Fibroblast of peridontal ligament (primary cell): ENCODE data around the gene PRSS23.
"Not testable (repeated sequence)": the region's sequence is repeated elsewhere in the genome, so short reads cannot be mapped to it uniquely, and the experiment has no call there.

Source experiments
- DNase-seq: peaks from one replicate; pipeline ENCODE4 v3.0.0-alpha.2; 2010; ENCODE audit errors: extremely low read depth

PRSS23 gene

DNA sequence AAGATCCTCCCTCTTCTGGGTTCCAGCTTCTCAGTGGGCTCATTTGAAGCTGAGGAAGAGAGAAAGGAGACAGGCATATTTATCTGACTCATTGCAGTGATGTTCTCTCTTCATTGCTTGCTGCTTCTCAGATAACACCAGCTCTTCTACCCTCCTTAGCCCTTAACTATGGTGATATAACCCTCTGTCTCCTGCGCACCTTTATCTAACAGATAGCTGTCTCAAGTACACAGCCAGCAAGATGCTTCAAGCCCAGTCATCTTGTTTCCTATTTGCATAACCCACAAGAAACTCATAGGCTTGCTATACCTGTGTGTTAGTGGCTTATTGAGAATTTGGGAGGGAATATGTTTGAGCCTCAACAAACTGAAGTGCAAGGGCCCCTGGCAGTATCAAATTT is 12.6 kb downstream of the PRSS23 start:
- no peak for DNase-seq

DNA sequence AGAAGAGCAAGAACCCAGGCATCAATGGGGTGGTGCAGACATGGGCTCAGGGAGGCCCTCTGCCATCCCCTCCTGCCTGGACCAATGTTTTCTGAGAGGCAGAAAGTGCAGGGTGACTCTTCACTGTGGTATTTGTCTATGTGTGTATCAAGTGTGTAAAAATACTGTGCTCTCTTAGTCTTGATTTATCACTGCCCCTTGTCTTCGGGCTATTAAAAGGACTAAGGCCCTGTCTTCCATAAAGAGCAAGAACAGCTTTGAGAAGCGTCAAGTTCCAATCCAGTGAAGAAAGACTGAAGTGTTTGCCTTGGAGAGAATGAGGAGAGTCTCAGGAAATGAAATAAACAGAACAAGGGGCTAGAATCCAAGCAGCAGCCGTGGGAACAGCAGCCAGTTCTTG is 14.4 kb downstream of the PRSS23 start:
- peak; percentile 36 for DNase-seq

DNA sequence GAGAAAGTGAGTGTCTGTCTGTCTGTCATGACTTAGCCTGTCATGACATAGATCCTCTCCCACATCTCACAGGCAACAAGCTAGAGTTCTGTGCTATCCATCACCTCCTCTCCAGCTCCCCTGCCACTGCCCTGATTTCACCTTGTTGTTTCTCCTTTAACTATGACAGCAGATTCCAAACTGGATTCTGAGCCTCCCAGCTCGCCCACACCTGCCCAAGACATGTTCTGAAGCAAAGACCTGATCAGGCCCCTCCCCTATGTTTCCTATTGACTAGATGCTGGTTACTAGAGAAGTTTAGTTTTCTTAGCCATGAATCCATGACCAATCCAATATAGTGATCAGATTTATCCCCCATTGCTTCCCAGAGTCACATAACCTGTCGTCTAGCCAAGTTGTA is 15.4 kb downstream of the PRSS23 start:
- no peak for DNase-seq

DNA sequence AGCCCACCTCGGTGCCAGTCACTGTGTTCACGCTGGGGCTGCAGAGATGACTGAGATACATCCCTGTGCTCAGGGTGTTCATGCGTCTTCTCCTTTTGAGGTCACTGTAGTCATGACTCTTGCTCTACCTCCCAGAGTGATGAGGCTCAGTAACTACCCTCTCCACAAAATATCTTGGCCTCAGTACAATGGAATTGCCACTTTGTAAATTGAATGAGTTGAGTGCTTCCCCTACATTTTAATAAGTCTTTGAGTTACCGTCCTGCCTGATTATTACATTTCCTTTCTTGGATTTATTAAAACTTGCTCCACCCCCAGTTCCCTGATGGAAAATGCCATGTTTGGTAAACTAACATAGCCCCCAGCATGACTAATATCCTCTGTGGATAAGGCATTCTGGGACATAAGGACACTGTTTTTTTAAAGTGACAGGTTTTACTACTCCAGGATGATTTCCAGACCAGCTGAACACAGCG is 15.9 kb downstream of the PRSS23 start:
- no peak for DNase-seq

DNA sequence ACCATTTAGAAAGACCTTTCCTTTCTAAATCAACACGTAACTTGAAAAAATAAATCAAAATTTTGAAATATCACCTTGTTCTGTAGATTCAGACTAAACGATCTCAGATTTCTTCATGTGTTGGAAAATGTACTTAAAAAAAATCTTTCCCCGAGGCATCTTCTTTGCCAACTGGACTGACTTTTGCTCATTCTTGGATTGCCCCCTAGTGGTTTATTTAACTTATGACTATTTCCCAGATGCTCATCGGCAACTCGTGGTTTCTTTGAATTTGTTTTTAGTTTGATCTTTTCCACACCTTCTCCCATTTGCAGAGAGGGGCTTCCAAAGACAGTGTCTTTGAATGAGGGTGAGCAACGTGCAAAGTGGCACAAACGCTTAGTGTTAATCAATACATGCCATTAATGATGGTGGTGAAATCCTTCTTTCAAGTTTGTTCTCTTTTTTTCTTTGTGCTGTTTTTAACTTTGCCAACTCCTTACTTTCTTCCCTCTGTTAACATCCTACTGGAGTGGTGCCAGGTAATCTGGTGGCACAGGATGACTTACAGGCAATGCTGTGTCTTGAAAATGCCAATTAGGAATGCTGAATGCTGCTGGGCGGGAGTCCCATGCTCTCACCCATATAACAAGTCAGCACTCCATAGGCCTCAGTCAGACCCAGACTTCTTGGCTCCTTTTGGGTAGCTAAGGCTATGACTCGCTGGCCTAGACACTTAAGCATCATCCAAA is 18.3 kb downstream of the PRSS23 start:
- DNase-seq, result peak; percentile 91

DNA sequence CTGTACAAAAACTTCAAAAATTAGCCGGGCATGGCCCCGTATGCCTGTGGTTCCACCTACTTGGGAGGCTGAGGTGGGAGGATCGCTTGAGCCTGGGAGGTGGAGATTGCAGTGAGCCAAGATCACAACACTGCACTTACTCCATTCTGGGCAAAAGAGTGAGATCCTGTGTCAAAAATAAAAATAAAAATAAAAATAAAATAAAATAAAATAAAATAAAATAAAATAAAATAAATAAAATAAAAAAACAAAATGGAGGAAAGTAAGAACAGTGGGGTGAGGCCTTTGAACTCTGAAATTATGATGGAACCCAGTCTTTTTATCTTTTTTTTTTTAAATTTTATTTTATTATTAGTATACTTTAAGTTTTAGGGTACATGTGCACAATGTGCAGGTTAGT is 23.8 kb downstream of the PRSS23 start:
- DNase-seq, result not testable (repeated sequence)

DNA sequence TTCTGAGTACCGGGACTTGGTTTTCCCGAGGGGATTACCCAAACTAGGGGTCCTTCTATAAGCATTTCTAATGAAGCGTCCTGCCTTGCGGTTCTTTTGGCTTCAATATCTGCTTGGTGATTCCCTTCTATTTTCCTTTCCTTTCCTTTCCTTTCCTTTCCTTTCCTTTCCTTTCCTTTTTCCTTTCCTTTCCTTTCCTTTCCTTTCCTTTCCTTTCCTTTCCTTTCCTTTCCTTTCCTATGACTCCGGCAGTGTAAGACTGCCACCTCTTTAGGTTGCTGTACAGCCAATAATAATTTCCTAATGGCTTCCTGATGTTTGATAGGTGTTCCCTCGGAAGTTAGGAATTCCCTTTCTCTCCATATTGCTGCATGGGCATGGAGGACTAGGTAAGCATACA is 34.0 kb downstream of the PRSS23 start:
- DNase-seq, result not testable (repeated sequence)

DNA sequence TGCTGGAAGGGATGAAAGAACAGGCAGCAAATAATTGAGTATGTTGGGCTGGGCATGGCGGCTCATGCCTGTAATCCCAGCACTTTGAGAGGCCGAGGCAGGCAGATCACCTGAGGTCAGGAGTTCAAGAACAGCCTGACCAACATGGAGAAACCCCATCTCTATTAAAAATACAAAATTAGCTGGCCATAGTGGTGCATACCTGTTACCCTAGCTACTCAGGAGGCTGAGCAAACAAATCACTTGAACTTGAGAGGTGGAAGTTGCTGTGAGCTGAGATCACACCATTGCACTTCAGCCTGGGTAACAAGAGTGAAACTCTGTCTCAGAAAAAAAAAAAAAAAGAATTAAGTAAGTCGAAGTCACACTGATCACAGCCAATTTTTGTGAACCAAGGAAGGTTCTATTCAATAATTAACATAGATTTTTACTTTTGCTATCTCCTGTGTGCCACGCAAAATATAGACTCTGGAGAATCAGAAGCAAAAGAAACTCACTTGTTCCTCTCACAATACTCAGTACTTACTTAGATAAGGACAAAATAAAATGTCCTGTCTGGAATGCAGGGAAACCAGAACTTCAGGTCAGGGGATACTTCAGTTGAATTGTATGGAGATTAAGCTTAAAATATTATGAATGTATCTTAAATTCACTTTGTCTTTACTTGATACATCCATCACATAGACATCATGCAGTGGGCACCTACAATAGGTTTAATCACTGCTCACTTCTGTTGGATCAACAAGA is 44.6 kb downstream of the PRSS23 start:
- DNase-seq, result not testable (repeated sequence)

DNA sequence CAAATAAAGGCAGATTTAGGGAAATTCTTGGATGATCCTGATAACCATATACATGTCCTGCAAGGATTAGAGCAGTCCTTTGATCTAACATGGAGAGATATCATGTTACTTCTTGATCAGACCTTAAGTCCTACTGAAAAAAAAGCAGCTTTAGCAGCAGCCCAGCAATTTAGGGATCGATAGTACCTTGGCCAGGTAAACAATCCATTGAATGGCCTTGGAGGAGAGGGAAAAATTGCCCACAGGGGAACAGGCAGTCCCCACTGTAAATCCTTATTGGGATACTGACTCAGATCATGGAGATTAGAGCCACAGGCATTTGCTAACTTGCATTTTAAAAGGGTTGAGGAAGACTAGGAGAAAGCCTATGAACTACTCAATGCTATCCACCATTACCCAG is 47.8 kb downstream of the PRSS23 start:
- no peak for DNase-seq

DNA sequence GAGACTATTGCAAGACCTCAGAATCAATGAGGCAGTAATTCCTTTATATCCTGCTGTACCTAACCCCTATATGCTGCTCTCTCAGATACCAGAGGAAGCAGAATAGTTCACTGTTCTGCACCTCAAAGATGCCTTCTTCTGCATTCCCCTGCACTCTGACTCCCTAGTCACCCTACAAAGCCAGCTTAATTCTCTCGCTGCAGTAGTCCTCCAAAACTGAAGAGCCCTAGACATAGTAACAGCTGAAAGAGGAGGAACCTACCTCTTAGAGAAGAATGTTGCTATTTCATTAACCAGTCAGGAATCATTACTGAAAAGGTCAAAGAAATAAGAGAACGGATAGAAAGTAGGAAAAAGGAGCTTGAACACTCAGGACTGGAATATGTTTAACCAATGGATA is 49.3 kb downstream of the PRSS23 start:
- no peak for DNase-seq
